Head of caudate nucleus (tissue), 42 donors: ENCODE data around the gene MAOB.

Experiments used
- DNase-seq, 42 donors: peaks; one replicate each; pipeline versions ENCODE4 v3.0.0 to v3.0.0-alpha.2; 2020 to 2021; ENCODE audit warnings: mixed read lengths in 7 of 42
- intact Hi-C: fragments of 100-400 bp; cut with DNase I; formaldehyde crosslinking; loops from one replicate; pipeline ENCODE4 v1.15.0; 2022

The MAOB gene

GRCh38 chrX:43808231-43808630 lies 74.0 kb downstream of the MAOB start:
- intact Hi-C loops = no loop called here
- no peak for DNase-seq

DNA sequence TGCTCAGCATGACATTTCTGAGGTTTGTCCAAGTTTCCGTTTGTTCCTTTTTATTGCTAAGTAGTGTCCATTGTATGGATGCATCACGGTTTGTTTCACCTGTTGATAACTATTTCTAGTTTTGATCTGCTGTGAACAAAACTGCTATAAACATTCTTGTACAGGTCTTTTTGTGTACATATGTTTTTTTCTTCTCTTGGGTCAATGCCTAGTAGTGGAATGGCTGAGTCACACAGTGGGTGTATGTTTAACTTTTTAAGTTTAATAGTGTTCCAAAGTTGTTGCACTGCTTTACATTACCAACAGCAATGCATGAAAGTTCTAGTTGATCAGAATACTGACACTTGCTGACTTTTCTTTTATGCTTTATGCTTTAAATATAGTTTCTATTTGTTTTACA lies 76.7 kb downstream of the MAOB start:
- DNase-seq = no peak
- intact Hi-C loops = no loop called here

DNA sequence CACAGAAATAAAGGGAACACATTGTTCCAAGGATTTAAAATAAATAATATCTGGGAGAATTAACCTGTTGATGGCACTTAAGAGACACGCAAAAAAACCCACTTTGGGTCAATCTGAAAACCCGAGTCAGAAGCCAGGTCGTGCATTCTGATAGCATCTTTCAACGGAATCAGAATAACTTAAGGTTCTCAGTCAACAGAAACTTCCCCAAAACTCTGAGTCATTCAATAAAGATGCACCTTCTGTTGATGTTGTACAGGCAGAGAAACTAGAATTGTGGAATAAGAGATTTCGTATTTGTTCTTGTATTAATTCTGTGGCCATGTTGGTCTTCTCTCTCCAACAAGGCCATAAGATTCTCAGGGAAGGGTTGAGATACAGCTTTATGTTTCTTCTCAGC lies 78.2 kb downstream of the MAOB start:
- no peak for DNase-seq
- intact Hi-C loops = no loop called here

DNA sequence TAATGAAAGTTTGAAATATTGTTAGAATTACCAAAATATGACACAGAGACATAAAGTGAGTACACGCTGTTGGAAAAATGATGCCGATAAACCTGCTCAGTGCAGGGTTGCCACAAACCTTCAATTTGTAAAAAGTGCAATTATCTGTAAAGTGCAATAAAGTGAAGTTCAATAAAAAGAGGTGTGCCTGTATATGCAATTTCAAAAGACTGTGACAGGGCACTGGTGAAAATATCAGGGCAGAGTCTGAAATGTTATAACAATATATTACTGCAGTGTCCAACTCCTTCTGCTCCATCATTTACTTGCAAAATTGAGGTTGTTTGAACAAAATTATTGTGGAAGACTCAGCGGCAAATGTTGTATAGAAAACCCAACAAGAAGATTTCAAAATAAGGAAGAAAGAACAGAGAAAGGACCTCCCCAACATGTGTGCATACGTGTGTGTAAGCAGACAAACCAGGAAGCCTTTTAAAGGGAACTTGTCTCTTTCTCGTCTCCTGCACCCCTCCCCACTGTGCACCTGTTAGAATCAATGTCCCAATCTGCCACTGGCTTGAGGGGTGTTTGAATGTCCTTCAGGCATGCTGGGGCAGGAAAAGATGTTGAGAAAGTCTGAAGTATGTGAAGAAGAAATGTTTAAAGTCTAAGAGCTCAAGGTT lies 96.2 kb downstream of the MAOB start:
- DNase-seq = no peak
- intact Hi-C loops = no loop called here

GRCh38 chrX:43758044-43758443 lies 124.2 kb downstream of the MAOB start:
- intact Hi-C loops = no loop called here
- DNase-seq = no peak

GRCh38 chrX:43756076-43756475 lies 126.2 kb downstream of the MAOB start:
- DNase-seq = no peak
- intact Hi-C loops = no loop called here

DNA sequence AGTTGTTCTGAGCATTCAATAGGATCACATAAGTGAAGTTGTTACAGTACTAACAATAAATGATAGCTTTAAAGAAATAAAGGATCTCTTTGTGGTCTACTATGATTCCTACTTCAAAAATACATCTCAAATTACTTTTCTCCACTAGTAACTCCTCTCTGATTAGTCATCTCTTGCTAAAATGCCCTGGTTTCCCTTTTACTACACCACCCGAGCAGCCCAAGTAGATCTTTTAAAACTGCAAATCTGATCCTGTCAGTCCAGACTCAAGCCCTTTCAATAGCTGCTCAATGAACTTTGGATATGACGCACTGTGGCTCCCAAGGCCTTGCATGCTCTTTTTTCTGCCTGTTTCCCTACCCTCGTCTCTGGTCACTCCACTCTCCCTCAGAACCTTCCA lies 128.6 kb downstream of the MAOB start:
- intact Hi-C loops = no loop called here

DNA sequence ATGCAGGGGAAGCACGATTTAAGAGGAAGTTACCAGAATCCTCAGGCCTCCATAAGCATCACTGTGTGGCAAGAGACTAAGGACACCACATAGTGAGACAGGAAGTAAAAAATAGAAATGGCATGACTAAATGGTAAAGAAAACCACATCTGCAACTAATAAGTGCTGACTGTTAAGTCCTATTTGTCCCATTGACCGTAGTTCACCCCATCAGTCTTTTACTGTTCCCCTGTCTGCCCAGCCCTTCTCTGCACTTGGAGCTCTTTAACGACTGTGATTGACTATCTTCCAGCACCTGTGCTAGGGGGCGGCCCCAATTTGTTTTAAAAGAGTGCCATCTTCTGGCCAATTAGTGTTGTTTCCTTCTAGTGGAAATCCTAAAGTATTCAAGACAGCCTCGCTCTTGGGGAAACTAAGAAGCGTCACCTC lies 132.0 kb downstream of the MAOB start:
- DNase-seq = peak in 41 of 42 donors; percentile 1 to 73 (median 38)
- intact Hi-C loops = no loop called here

More for the DNA sequence above, 128.6 kb downstream of the MAOB start:
- no peak for DNase-seq

GRCh38 chrX:43747476-43747875 lies 134.8 kb downstream of the MAOB start:
- intact Hi-C loops = loop anchor here (5.0 kb wide), 1 partner anchor 185 kb away; no protein-coding TSS in a partner anchor
- no peak for DNase-seq

- DNase-seq = no peak
Measured at GRCh38 chrX:43745938-43746721, 136.1 kb downstream of the MAOB start.

DNA sequence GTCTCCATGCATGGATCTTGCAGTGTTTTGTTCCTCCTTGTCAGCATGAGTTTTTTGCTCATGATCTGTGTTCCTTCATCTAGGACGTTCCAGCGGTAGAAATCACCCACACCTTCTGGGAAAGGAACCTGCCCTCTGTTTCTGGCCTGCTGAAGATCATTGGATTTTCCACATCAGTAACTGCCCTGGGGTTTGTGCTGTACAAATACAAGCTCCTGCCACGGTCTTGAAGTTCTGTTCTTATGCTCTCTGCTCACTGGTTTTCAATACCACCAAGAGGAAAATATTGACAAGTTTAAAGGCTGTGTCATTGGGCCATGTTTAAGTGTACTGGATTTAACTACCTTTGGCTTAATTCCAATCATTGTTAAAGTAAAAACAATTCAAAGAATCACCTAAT lies 138.0 kb downstream of the MAOB start:
- intact Hi-C loops = no loop called here
- DNase-seq = no peak

More at GRCh38 chrX:43745938-43746721, 136.1 kb downstream of the MAOB start:
- intact Hi-C loops = loop anchor here (5.0 kb wide), 1 partner anchor 184 kb away; no protein-coding TSS in a partner anchor

GRCh38 chrX:43743100-43743822 lies 139.0 kb downstream of the MAOB start:
- intact Hi-C loops = no loop called here
- DNase-seq = no peak

DNA sequence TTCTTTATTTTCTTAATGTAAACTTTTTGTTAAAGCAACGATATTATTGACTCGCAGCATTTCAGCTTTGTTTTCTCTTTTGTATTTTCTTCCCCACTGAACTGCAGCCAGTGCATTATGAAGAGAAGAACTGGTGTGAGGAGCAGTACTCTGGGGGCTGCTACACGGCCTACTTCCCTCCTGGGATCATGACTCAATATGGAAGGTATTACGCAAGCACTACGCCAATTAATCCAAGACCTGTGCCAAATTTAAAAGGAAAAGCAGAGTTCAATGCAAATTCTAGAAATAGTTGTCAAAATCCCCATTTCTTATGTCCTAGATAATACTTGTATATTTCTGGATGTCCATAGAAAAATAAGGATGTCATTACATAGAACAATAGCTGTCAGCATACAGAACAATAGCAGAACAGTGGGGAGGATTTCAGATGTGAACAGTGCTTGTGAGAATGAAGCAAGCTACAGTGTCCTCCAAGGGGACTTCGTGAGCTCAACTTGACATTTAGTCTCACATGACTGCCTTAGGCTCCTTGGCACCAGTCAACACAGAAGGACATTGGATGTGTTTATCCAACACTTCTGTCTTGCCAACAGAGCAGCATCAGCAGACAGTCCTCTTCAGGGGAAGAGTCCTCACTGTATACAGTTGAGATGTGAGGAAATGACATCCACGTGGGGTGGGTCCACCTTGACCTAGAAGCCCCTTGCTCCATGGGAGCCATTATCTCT lies 140.2 kb downstream of the MAOB start:
- DNase-seq = peak in 5 of 42 donors; percentile 0 to 10 (median 8)
- intact Hi-C loops = no loop called here

DNA sequence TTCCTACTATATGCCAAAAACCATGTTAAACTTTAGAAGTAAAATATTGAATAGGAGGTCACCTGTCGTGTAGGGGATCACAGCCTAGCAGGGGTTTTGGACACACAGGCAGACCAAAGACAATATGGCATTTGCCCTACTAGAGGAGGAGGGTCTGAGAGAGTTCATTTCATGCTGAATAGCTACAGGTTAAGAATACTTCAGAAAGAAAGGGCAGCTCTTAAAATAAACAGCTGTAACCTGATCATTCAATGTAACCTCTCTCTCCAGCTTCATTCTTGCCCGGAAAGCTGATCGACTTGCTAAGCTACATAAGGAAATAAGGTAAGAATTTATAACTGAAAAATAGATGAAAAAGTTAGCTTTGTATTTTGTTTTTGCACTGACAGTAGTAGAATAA lies 146.3 kb downstream of the MAOB start:
- DNase-seq = no peak
- intact Hi-C loops = no loop called here

- intact Hi-C loops = no loop called here
- DNase-seq = no peak
Measured at GRCh38 chrX:43735534-43735933, 146.7 kb downstream of the MAOB start.

DNA sequence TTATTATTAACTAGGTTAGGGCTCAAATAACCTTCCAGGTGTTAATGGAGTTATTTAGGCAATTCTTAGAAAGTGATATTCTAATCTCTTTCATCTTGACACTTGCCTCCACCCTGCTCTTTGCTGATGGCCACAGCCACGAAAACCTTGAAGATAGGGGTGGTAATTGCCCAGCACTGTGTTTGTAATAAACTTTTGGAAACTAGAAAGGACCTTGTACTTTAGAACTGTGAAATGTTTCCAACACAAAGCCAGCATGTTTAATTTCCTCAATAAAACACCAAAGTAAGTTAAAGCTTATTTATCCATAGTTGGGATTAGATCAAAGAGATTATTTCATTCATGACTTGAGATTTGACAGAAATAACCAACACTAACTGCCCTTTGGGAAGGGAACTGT lies 147.8 kb downstream of the MAOB start:
- no peak for DNase-seq
- intact Hi-C loops = no loop called here

DNA sequence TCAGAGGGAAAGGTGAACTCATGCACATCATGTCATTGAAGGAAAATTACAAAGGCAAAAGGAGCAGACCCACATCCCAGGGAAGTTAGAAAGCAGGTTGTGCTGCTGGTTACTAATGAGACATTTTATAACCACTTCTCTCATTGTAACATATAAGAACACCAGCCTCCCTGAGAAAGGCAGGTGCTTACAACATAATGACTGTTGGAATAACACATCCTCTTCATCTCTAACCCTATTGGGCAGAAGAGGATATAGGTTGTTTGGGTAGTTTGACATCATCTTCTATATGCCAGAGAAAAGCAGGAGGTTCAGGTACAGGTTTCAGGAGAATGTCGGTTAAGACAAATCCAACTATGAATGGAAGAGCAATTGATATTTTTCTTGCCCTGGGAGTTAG lies 148.6 kb downstream of the MAOB start:
- intact Hi-C loops = no loop called here
- DNase-seq = no peak

DNA sequence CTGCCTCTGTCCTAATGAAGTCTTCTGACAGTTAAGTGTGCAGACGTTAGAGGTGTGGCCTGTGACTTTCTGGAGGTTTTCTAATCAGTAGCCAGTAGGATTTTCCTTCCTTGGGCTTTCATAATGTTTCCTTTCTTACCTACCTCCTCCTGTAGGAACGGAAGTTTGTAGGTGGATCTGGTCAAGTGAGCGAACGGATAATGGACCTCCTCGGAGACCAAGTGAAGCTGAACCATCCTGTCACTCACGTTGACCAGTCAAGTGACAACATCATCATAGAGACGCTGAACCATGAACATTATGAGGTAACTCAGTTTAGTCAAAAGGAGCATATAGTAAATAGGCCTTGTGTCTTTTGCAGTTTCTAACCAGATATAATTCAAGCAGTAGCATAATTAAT lies 151.2 kb downstream of the MAOB start:
- DNase-seq = no peak

DNA sequence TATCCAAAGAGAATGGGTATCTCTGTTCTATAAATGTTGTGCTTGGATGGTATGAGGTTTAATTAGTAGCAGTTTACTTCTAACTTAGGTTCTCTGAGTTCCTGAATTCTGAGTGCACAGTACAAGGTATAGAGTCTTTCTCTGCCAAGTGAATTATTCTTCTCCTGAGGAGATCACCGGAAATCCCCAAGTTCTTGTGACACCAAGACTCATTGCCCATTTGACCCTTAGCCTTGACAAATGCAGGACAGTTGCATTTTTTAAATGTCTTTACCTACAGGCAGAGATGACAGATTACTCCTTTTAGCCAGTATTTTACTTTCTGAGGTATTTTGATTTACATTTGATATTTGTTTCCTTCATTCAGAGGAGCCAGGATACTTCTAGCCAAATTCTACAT lies 153.3 kb downstream of the MAOB start:
- intact Hi-C loops = no loop called here
- DNase-seq = no peak

More for the DNA sequence above, 151.2 kb downstream of the MAOB start:
- intact Hi-C loops = no loop called here
